Stimulated activated CD8-positive, alpha-beta memory T cell treated with anti-CD3 and anti-CD28 coated beads, Interleukin-15, amount 100 ng/mL, for 4 hours (primary cell): ENCODE results near the gene PPP6R1.

Experiments used
- DNase-seq, 2 donors: peaks; one replicate each; pipeline ENCODE4 v3.0.0-alpha.2; 2020; ENCODE audit warnings: low read depth in 2 of 2

PPP6R1 gene

GRCh38 chr19:55257461-55258420, 1.1 kb downstream of the PPP6R1 start:
- DNase-seq, result no peak

GRCh38 chr19:55256562-55257460, 2.0 kb downstream of the PPP6R1 start:
- DNase-seq, result no peak

GRCh38 chr19:55255618-55256423, 3.0 kb downstream of the PPP6R1 start:
- DNase-seq, result peak in 1 of 2 donors; percentile 26

GRCh38 chr19:55254625-55254977, 4.2 kb downstream of the PPP6R1 start:
- DNase-seq, result no peak

GRCh38 chr19:55253842-55254624, 4.8 kb downstream of the PPP6R1 start:
- DNase-seq, result peak in 1 of 2 donors; percentile 32

- DNase-seq, result no peak
Measured at GRCh38 chr19:55252760-55253663, 5.8 kb downstream of the PPP6R1 start.

- peak in 1 of 2 donors; percentile 34 for DNase-seq
Measured at GRCh38 chr19:55251341-55252081, 7.3 kb downstream of the PPP6R1 start.

GRCh38 chr19:55250262-55251036, 8.4 kb downstream of the PPP6R1 start:
- DNase-seq, result no peak

GRCh38 chr19:55249841-55250240, 9.0 kb downstream of the PPP6R1 start:
- DNase-seq, result no peak

GRCh38 chr19:55248704-55249103, 10.1 kb downstream of the PPP6R1 start:
- DNase-seq, result no peak

- no peak for DNase-seq
Measured at GRCh38 chr19:55248166-55248675, 10.6 kb downstream of the PPP6R1 start.

- no peak for DNase-seq
Measured at GRCh38 chr19:55247621-55248099, 11.2 kb downstream of the PPP6R1 start.

GRCh38 chr19:55246462-55247451, 12.1 kb downstream of the PPP6R1 start:
- DNase-seq, result no peak

- DNase-seq, result no peak
Measured at GRCh38 chr19:55245236-55245904, 13.4 kb downstream of the PPP6R1 start.

- no peak for DNase-seq
Measured at GRCh38 chr19:55244004-55244680, 14.7 kb downstream of the PPP6R1 start.

GRCh38 chr19:55242517-55242916, 16.3 kb downstream of the PPP6R1 start:
- DNase-seq, result no peak
